Liver (tissue), 3 donors: Measurements from ENCODE around the gene SEPTIN3.

Experiments
- FOXA2 ChIP-seq: IDR thresholded peaks from 2 replicates; pipeline ENCODE4 v1.6.1; 2016; ENCODE audit warnings: antibody characterized with exemption
- RAD21 ChIP-seq, 2 donors: IDR thresholded peaks; 2 replicates each; pipeline ENCODE4 v1.6.1; 2016; ENCODE audit warnings: antibody characterized with exemption in 2 of 2, mild to moderate bottlenecking in 2 of 2
- SP1 ChIP-seq: IDR thresholded peaks from 2 replicates; pipeline ENCODE4 v1.6.1; 2018; ENCODE audit warnings: antibody characterized with exemption, mild to moderate bottlenecking
- TAF1 ChIP-seq: conservative IDR thresholded peaks from 2 replicates; pipeline ENCODE4 v1.6.1; 2016; ENCODE audit warnings: antibody characterized with exemption, mild to moderate bottlenecking
- YY1 ChIP-seq: IDR thresholded peaks from 2 replicates; pipeline ENCODE4 v1.6.1; 2016; ENCODE audit warnings: antibody characterized with exemption, mild to moderate bottlenecking
- TF ChIP-seq, protein P1 (sequence below): fragments of 150-350 bp; IDR thresholded peaks from 2 replicates; pipeline ENCODE4 v1.5.1; 2017; ENCODE audit warnings: improper control_type of control experiment, low read depth, low read length; ENCODE audit not compliant: missing input control
- TF ChIP-seq, protein P2 (sequence below): IDR thresholded peaks from 2 replicates; pipeline ENCODE4 v1.6.1; 2016; ENCODE audit warnings: antibody characterized with exemption
- TF ChIP-seq, protein P3 (sequence below): IDR thresholded peaks from 2 replicates; pipeline ENCODE4 v1.6.1; 2016; ENCODE audit warnings: antibody characterized with exemption, mild to moderate bottlenecking
- donor health status: healthy.
- donor health status: healthy.

DNA sequence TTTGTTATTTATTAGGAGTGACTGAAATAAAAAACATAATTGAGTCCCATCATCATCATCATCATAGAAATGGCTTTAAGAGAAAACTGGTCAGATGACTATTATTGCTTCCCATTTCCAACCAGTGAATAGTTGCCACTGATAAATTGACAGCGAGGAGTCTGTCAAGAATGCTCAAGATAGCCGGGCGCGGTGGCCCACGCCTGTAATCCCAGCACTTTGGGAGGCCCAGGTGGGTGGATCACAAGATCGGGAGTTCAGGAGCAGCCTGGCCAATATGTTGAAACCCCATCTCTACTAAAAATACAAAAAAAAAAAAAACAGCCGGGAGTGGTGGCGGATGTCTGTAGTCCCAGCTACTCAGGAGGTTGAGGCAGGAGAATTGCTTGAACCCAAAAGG lies 31.2 kb downstream of the SEPTIN3 start:
- TF ChIP-seq, protein P1, sequence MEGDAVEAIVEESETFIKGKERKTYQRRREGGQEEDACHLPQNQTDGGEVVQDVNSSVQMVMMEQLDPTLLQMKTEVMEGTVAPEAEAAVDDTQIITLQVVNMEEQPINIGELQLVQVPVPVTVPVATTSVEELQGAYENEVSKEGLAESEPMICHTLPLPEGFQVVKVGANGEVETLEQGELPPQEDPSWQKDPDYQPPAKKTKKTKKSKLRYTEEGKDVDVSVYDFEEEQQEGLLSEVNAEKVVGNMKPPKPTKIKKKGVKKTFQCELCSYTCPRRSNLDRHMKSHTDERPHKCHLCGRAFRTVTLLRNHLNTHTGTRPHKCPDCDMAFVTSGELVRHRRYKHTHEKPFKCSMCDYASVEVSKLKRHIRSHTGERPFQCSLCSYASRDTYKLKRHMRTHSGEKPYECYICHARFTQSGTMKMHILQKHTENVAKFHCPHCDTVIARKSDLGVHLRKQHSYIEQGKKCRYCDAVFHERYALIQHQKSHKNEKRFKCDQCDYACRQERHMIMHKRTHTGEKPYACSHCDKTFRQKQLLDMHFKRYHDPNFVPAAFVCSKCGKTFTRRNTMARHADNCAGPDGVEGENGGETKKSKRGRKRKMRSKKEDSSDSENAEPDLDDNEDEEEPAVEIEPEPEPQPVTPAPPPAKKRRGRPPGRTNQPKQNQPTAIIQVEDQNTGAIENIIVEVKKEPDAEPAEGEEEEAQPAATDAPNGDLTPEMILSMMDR: no peak
- TF ChIP-seq, protein P2, sequence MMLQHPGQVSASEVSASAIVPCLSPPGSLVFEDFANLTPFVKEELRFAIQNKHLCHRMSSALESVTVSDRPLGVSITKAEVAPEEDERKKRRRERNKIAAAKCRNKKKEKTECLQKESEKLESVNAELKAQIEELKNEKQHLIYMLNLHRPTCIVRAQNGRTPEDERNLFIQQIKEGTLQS: no peak
- TF ChIP-seq YY1 (no peak), FOXA2 (no peak), TAF1 (no peak), RAD21 (IDR thresholded peaks at IDR 0.05) (no peak), SP1 (no peak)
- TF ChIP-seq, protein P3, sequence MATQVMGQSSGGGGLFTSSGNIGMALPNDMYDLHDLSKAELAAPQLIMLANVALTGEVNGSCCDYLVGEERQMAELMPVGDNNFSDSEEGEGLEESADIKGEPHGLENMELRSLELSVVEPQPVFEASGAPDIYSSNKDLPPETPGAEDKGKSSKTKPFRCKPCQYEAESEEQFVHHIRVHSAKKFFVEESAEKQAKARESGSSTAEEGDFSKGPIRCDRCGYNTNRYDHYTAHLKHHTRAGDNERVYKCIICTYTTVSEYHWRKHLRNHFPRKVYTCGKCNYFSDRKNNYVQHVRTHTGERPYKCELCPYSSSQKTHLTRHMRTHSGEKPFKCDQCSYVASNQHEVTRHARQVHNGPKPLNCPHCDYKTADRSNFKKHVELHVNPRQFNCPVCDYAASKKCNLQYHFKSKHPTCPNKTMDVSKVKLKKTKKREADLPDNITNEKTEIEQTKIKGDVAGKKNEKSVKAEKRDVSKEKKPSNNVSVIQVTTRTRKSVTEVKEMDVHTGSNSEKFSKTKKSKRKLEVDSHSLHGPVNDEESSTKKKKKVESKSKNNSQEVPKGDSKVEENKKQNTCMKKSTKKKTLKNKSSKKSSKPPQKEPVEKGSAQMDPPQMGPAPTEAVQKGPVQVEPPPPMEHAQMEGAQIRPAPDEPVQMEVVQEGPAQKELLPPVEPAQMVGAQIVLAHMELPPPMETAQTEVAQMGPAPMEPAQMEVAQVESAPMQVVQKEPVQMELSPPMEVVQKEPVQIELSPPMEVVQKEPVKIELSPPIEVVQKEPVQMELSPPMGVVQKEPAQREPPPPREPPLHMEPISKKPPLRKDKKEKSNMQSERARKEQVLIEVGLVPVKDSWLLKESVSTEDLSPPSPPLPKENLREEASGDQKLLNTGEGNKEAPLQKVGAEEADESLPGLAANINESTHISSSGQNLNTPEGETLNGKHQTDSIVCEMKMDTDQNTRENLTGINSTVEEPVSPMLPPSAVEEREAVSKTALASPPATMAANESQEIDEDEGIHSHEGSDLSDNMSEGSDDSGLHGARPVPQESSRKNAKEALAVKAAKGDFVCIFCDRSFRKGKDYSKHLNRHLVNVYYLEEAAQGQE: no peak
